Mononuclear cell (primary cell): ENCODE data around the gene VWA3B. TPM values are rescaled to one million over a fixed set of nuclear protein-coding genes. Genes with fewer than 3 reads are reported as not detected.
"Not testable (repeated sequence)": the region's sequence is repeated elsewhere in the genome, so short reads cannot be mapped to it uniquely, and the experiment has no call there.

Experiments
- H3K27me3 ChIP-seq: 2 replicates; pipeline ENCODE4 v1.6.0; 2011; ENCODE audit warnings: low read length, control low read depth; ENCODE audit not compliant: insufficient read depth
- H3K4me1 ChIP-seq: 2 replicates; pipeline ENCODE4 v1.5.1; 2011; ENCODE audit warnings: mild to moderate bottlenecking, low read length, control low read depth; ENCODE audit not compliant: insufficient read depth
- H3K4me3 ChIP-seq: 2 replicates; pipeline ENCODE4 v1.5.1; 2011; ENCODE audit warnings: mild to moderate bottlenecking, low read length, moderate library complexity
- H3K9me3 ChIP-seq: 2 replicates; pipeline ENCODE4 v1.5.1; 2011; ENCODE audit warnings: low read depth, mild to moderate bottlenecking, control low read depth, low read length
- total RNA-seq: library from RNA; depleted of rRNA; stranded (reverse); fragments of >200 nt; gene quantifications from one replicate; pipeline ENCODE4 v1.2.3, GENCODE V29; 2012

VWA3B gene
- total RNA-seq, 1 donor = not detected

DNA sequence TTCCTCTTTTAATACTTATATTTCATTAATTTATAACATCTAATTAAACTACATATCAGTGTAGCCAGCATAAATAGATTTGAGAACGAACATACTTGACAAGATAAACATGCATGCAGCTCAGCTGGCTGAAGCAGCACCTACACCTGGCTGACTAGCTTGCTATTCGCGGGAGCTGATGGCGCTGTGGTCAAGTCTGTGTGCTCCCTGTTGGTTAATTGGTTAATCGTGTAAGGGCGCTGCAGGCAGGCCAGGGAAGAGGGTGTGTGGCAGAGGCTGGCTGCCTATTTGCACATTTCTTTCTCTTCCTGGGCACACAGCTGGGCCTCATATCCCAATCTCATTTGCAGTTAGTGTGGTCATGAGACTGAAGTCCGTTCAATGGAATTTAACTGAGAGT, 14.5 kb upstream of the VWA3B start:
- no peaks in the 10 kb centered on the region for H3K4me1 ChIP-seq
- no peaks in the 10 kb centered on the region for H3K27me3 ChIP-seq
- H3K4me3 ChIP-seq = no peak overlapping the region
- H3K9me3 ChIP-seq = no peaks in the 10 kb centered on the region

- Histone ChIP-seq H3K27me3 (peaks cover 2% of the 10 kb centered on the region), H3K4me3 (no peak overlapping the region), H3K9me3 (no peaks in the 10 kb centered on the region), H3K4me1 (peaks cover 9% of the 10 kb centered on the region)
Measured at GRCh38 chr2:98078701-98079100, 8.3 kb upstream of the VWA3B start.

DNA sequence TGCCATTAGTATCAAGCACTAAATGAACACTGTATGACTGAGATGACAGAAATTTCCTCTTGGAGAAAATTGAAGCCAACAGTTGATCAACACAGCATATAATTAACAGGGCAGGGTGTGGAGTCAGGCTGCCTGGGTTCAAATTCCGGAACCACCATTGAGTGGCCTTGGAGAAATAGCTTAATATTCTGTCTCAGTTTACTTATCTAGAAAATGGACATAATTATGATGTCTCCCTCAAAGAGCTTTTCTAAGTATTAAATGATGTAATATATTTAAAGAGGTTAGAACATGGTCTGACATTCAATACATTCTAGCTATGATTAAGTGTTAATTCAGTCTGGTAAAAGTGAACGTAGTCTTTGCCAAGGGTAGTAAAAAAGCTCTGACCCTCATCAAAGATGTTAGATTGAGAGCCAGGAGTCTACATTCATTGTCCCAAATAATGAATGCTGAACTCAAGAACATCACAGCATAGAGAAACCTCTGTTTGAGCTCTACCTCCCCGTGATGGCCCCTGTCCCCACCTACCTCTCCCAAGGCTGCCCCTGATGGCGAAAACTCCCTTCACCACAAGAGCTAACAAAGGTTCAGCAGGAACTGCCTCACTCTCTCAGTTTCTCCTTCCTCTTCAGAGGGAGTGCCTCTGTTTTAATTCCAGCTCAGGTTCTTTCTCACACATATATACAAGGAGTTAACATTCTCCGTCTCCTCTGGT, 2.7 kb upstream of the VWA3B start:
- Histone ChIP-seq H3K4me3 (no peak overlapping the region), H3K27me3 (peaks cover 23% of the 10 kb centered on the region), H3K9me3 (no peaks in the 10 kb centered on the region), H3K4me1 (peaks cover 41% of the 10 kb centered on the region)

- Histone ChIP-seq H3K4me1 (peaks cover 46% of the 10 kb centered on the region), H3K4me3 (no peak overlapping the region), H3K9me3 (no peaks in the 10 kb centered on the region), H3K27me3 (peaks cover 23% of the 10 kb centered on the region)
Measured at GRCh38 chr2:98084869-98085238, 2.1 kb upstream of the VWA3B start.

DNA sequence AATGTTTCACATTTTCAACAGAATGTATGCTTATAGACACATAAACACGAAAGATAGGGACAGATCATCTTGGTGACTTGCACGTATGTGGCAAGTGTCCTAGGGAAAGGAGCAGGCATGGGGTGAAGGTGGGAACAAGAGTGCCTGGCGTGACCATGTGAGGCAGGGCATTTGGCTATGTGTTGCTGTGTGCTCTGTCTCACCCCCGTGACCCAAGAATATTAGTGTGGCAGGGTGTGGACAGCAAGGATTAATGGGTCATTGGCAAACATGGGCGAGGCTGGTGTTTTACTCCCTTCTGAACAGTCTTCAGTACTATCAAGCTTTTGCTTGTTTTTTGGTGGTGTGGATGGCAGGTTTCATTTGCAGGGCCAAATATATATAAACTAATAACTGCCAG, 1.3 kb upstream of the VWA3B start:
- no peaks in the 10 kb centered on the region for H3K9me3 ChIP-seq
- peaks cover 23% of the 10 kb centered on the region for H3K27me3 ChIP-seq
- peaks cover 54% of the 10 kb centered on the region for H3K4me1 ChIP-seq
- H3K4me3 ChIP-seq = no peak overlapping the region

GRCh38 chr2:98087447-98088020, 567 bp downstream of the VWA3B start:
- H3K4me1 ChIP-seq = peaks cover 64% of the 10 kb centered on the region
- peak overlapping the region; percentile 28 for H3K4me3 ChIP-seq
- no peaks in the 10 kb centered on the region for H3K9me3 ChIP-seq
- H3K27me3 ChIP-seq = peaks cover 23% of the 10 kb centered on the region

DNA sequence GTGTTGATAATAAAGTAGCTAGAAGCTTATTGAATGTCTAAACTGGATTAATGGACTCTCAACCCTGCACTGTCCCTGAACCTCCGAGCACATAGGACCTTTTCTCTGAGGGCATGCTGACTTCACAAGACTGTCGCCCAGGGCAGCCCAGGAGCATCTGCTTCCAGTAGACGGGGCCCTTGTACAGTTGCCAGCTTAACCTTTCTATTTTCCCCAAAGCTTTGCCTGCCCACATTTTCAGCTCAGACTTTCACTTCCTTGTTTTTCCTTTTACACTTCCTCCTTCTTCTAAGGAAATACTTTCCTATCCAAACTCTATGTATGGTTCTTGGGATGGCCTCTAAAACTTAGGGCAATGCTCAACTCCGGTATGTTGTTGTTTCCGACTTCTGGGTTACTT, 1.3 kb downstream of the VWA3B start:
- Histone ChIP-seq H3K4me1 (peaks cover 64% of the 10 kb centered on the region), H3K9me3 (no peaks in the 10 kb centered on the region), H3K4me3 (no peak overlapping the region), H3K27me3 (peaks cover 21% of the 10 kb centered on the region)

- Histone ChIP-seq H3K4me1 (peaks cover 64% of the 10 kb centered on the region), H3K4me3 (no peak overlapping the region), H3K9me3 (peaks cover 3% of the 10 kb centered on the region), H3K27me3 (peaks cover 14% of the 10 kb centered on the region)
Measured at GRCh38 chr2:98089941-98090340, 3.0 kb downstream of the VWA3B start.

- Histone ChIP-seq H3K4me1 (peaks cover 64% of the 10 kb centered on the region), H3K9me3 (peaks cover 12% of the 10 kb centered on the region), H3K4me3 (no peak overlapping the region), H3K27me3 (peaks cover 5% of the 10 kb centered on the region)
Measured at GRCh38 chr2:98090951-98091350, 4.0 kb downstream of the VWA3B start.

- no peaks in the 10 kb centered on the region for H3K27me3 ChIP-seq
- H3K4me3 ChIP-seq = no peak overlapping the region
- H3K4me1 ChIP-seq = peaks cover 58% of the 10 kb centered on the region
- H3K9me3 ChIP-seq = peaks cover 12% of the 10 kb centered on the region
Measured at GRCh38 chr2:98091738-98092137, 4.8 kb downstream of the VWA3B start.

- H3K4me1 ChIP-seq = peaks cover 43% of the 10 kb centered on the region
- no peaks in the 10 kb centered on the region for H3K27me3 ChIP-seq
- H3K9me3 ChIP-seq = peaks cover 12% of the 10 kb centered on the region
- H3K4me3 ChIP-seq = no peak overlapping the region
Measured at GRCh38 chr2:98093146-98093545, 6.2 kb downstream of the VWA3B start.

GRCh38 chr2:98093611-98094010, 6.6 kb downstream of the VWA3B start:
- peaks cover 39% of the 10 kb centered on the region for H3K4me1 ChIP-seq
- no peaks in the 10 kb centered on the region for H3K27me3 ChIP-seq
- H3K9me3 ChIP-seq = peaks cover 12% of the 10 kb centered on the region
- no peak overlapping the region for H3K4me3 ChIP-seq

- Histone ChIP-seq H3K4me3 (no peak overlapping the region), H3K4me1 (no peaks in the 10 kb centered on the region), H3K27me3 (no peaks in the 10 kb centered on the region), H3K9me3 (peaks cover 21% of the 10 kb centered on the region)
Measured at GRCh38 chr2:98099939-98100743, 13.2 kb downstream of the VWA3B start.

DNA sequence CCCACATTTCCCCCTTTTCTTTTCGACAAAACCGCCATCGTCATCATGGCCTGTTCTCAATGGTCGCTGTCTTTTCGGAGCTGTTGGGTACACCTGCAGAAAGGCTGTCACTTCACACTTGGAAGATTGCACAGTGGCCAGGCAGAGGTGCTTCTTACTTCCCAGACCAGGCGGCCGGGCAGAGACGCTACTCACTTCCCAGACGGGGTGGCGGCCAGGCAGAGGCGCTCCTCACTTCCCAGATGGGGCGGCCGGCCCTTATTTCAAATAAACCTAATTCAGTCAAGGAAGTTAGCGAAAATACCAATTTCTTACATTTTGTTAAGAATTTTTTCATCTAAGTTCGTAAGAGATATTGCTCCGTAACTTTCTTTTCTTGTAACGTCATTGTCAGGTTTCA, 15.3 kb downstream of the VWA3B start:
- H3K4me1 ChIP-seq, H3K4me3 ChIP-seq, H3K27me3 ChIP-seq: not testable (repeated sequence)
- H3K9me3 ChIP-seq = peaks cover 14% of the 10 kb centered on the region

DNA sequence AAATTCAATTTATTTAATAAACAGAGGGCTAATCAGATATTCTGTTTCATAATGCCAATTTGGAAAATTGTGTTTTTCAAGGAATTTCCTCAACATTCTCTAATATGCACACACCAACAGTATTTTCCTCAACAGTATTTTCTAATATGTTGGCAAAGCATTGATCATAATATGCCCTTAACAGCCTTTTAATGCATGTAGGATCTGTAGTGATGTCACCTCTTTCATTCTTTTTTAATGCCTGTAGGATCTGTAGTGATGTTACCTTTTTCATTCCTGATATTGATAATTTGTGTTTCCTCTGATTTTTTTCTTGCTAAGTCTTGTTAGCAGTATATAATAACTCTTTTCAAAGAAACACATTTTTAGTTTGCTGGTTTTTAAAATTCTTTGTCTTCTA, 15.9 kb downstream of the VWA3B start:
- H3K9me3 ChIP-seq = peaks cover 14% of the 10 kb centered on the region

More for the DNA sequence above, 15.9 kb downstream of the VWA3B start:
- no peaks in the 10 kb centered on the region for H3K27me3 ChIP-seq
- no peak overlapping the region for H3K4me3 ChIP-seq
- H3K4me1 ChIP-seq = no peaks in the 10 kb centered on the region
